HG02938 (cell line): ENCODE results near the gene SON.

Experiments used
- ATAC-seq: cut with Tn5 transposase; IDR thresholded peaks from one replicate; pipeline ENCODE4 v1.9.1; 2021; ENCODE audit warnings: mild to moderate bottlenecking, moderate library complexity; ENCODE audit not compliant: unreplicated experiment

Gene SON

DNA sequence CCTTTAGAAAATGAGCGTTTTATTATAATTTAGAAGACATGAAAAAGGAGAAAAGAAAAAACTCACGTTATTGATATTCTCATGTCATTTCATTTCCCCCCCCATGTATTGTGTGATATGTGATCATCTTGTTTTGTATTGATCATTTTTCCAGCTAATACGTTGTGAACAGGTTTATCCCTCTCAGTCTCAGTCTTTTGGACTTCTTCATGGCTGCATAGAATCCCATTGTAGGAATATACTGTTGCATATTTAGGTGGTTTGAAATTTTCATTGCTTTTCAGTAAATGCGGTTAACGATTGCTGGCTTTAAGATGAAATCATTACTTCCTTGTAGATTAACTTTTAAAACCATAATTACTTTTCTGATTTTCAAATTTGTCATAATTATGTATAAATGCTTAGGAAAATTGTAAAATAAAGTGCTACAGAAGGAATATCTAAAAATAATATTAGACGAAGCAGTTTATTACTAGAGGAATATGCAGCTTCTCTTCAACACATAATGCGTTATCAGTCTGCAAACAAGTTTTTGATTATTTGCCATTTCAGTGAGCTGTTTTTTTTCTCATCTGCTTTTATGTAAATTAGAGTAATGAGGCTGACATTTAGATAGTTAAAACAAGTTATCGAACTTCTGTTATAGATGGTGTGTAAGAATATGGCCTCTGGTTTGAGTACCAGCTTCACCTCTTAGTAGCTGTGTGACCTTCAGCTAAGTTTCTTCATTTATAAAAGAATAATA, 1.8 kb downstream of the SON start:
- no peak for ATAC-seq

- ATAC-seq: no peak
Measured at GRCh38 chr21:33546086-33546485, 3.2 kb downstream of the SON start.

GRCh38 chr21:33549848-33550771, 7.3 kb downstream of the SON start:
- no peak for ATAC-seq

DNA sequence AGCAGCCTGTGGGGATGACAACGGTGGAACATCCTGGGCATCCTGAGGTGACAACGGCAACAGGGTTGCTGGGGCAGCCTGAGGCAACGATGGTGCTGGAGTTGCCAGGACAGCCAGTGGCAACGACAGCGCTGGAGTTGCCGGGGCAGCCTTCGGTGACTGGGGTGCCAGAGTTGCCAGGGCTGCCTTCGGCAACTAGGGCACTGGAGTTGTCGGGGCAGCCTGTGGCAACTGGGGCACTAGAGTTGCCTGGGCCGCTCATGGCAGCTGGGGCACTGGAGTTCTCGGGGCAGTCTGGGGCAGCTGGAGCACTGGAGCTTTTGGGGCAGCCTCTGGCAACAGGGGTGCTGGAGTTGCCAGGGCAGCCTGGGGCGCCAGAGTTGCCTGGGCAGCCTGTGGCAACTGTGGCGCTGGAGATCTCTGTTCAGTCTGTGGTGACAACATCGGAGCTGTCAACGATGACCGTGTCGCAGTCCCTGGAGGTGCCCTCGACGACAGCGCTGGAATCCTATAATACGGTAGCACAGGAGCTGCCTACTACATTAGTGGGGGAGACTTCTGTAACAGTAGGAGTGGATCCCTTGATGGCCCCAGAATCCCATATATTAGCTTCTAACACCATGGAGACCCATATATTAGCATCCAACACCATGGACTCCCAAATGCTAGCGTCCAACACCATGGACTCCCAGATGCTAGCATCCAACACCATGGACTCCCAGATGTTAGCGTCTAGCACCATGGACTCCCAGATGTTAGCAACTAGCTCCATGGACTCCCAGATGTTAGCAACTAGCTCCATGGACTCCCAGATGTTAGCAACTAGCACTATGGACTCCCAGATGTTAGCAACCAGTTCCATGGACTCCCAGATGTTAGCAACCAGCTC, 8.2 kb downstream of the SON start:
- no peak for ATAC-seq

DNA sequence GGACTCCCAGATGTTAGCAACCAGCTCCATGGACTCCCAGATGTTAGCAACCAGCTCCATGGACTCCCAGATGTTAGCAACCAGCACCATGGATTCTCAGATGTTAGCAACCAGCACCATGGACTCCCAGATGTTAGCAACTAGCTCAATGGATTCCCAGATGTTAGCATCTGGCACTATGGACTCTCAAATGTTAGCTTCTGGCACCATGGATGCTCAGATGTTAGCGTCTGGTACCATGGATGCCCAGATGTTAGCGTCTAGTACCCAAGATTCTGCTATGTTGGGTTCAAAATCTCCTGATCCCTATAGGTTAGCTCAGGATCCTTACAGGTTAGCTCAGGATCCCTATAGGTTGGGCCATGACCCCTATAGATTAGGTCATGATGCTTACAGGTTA, 8.8 kb downstream of the SON start:
- no peak for ATAC-seq

- ATAC-seq: no peak
Measured at GRCh38 chr21:33552093-33552998, 9.5 kb downstream of the SON start.

GRCh38 chr21:33552999-33553598, 10.3 kb downstream of the SON start:
- no peak for ATAC-seq

GRCh38 chr21:33554236-33554981, 11.6 kb downstream of the SON start:
- ATAC-seq: no peak

GRCh38 chr21:33554982-33555344, 12.1 kb downstream of the SON start:
- no peak for ATAC-seq

GRCh38 chr21:33557447-33557846, 14.6 kb downstream of the SON start:
- ATAC-seq: no peak

DNA sequence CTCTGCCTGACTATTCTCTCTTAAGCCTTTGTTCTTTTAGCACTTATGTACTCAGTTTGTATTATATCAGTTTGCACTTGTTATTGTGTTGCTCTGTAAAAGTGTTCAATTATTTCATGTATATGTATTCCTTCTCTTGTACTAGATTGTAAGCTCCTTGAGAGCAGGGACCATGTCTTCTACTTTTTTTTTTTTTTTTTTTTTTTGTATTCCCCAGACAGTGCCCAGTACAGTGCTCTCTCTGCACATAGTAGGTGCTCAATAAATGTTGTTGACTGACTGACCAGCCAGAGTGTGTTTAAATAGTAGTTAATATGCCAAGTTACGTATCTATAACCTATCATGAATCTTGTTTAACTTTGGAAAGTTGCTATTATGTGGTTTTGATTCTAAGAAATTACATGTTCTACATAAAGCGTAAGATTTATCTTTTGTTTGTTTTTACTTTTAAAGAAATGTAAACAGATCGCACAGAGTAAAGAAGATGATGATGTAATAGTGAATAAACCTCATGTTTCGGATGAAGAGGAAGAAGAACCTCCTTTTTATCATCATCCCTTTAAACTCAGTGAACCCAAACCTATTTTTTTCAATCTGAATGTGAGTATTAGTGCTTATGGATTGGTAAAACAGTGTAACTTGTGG, 16.1 kb downstream of the SON start:
- no peak for ATAC-seq

- no peak for ATAC-seq
Measured at GRCh38 chr21:33559813-33560212, 17.0 kb downstream of the SON start.

DNA sequence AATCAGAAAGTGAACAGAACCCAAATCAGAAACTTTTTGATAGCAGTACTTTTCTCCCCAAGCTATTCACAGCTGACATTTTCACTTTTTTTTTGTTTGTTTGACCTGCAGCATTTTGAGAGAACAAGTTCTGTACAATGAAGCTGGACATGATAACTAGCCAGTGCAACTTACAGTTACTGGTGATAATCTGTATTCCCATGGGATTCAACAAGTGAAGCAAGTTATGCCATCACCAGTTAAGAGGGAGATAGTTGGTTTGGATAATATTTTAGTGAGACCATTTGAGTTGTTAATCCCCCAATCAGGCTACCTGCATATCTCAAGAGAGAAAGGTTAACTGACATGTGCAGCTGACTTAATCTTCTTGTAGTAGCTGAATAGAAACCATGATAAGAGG, 18.1 kb downstream of the SON start:
- no peak for ATAC-seq

DNA sequence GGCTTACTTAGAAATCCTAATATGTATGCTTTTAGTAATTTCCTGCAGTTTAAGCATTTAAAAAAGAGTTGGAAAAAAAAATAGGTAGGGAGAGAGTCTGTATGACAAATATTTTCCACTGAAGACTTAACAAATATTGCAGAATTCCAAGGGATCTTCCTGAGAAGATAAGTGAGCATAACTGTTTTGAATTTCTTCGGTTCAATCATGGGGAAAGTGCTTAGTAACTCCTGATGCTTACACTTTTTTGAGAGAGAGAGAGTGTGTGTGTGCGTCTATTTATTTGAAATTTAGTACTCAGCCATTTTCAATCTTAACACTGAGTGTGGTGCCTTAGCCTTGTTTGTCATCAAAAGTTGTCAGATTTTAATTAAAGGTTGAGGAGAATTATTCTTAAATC, 18.5 kb downstream of the SON start:
- ATAC-seq: no peak

- no peak for ATAC-seq
Measured at GRCh38 chr21:33562389-33562788, 19.6 kb downstream of the SON start.

DNA sequence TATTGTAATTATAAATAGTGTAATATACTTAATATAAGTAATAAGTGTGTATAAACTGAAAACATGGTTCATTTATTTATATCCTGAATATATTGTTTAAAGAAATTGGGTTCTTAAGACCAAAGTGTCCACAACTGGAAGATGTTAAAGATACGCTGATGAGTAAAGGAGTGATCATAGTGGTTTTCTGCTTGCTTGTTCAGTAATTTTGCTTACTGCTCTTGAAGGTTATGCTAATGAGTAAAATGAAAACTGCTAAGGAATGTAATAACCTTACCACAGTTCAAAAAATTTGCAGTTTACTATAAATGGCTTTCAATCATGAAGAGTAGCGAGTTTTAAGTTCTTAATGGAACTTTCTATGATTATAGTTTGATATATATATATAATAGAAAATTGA, 23.7 kb downstream of the SON start:
- ATAC-seq: no peak

GRCh38 chr21:33567914-33568313, 25.1 kb downstream of the SON start:
- no peak for ATAC-seq

DNA sequence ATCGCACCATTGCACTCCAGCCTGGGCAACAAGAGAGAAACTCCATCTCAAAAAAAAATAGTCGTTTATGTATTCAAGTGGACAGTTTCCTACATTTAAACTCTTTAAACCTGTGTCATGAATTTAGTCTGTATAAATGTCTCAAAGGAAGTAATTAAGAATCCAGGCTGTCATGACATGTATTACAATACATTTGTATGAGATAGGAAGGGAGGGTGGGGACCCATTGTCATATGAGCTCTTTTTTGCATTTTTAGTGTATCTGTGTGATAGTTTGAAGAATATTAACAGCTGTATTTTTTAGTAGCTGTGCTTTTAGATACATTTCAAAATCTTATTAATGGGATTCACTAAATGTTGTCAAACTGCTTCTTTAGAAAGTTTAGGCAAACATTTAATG, 25.6 kb downstream of the SON start:
- no peak for ATAC-seq

DNA sequence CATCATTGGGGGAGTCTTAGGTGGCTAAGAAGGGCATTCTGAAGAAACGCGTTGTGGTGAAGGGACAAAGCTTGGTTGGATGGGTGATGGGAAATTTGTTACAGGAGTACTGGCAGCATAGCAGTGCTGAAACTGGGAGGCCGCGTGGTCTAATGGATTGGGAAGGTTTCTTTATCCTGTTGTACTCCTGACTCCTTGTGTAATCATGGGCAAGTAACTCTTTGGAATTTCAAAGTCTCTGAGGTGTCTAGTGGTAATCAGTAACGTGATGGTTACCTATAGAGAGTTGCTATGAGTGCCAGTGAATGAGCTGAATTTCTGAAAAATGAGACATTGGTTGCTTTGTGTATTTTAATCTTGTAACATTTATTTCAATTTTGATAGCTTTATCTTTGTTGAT, 27.2 kb downstream of the SON start:
- ATAC-seq: no peak
